NT2/D1 (cell line): ENCODE measurements around the gene CNTD1.

Experiments
- SUZ12 ChIP-seq: IDR thresholded peaks from 2 replicates; pipeline ENCODE4 v1.6.1; 2011; ENCODE audit not compliant: insufficient read length, insufficient read depth; ENCODE audit errors: extremely low read depth
- YY1 ChIP-seq: IDR thresholded peaks from 2 replicates; pipeline ENCODE4 v1.6.1; 2011; ENCODE audit not compliant: insufficient read length, insufficient read depth

GRCh38 chr17:42850954-42851353, 52.3 kb downstream of the CNTD1 start, which contains the start of gene AOC3:
- TF ChIP-seq SUZ12 (no peak), YY1 (no peak)
